ENCODE measurements around the gene PELI2. TPM values are rescaled to one million over a fixed set of nuclear protein-coding genes. Genes with fewer than 3 reads are reported as not detected.

PELI2 gene
- total RNA-seq, 2 experiments from 2014 or later, result 2.7 to 3.4 TPM

GRCh38 chr14:56221382-56222128, 103.3 kb downstream of the PELI2 start:
- H3K36me3 Mint-ChIP-seq (ENCODE audit: low read depth), result no peaks in the 10 kb centered on the region
- no peak for ATAC-seq
- POLR2A ChIA-PET, result interaction anchor here (0.9 kb wide), 1 partner anchor 16 kb away, joined by 3 read pairs; no protein-coding TSS in a partner anchor
- no peak overlapping the region for H3K27ac Mint-ChIP-seq
- intact Hi-C loops (cut with micrococcal nuclease), result no loop called here
- TF ChIP-seq CTCF (IDR thresholded peaks at IDR 0.05), result no peak
- H3K9me3 Mint-ChIP-seq, result no peaks in the 10 kb centered on the region
- peaks cover 4% of the 10 kb centered on the region for H3K4me1 Mint-ChIP-seq (ENCODE audit: low read depth)
- no peaks in the 10 kb centered on the region for H3K27me3 Mint-ChIP-seq
- H3K4me3 Mint-ChIP-seq, result no peak overlapping the region
- no peak for DNase-seq
- CTCF ChIA-PET, result interaction anchor here (0.8 to 1.6 kb wide), 2 partner anchors 9 to 16 kb away, joined by 3 read pairs; no protein-coding TSS in a partner anchor

- ChIA-PET CTCF (interaction anchor here (1.3 kb wide), 2 partner anchors 66 to 104 kb away, joined by 3 to 4 read pairs; no protein-coding TSS in a partner anchor), POLR2A (no interaction called here)
- TF ChIP-seq CTCF (IDR thresholded peaks at IDR 0.05), result no peak
- intact Hi-C loops (cut with micrococcal nuclease), result no loop called here
- H3K4me3 Mint-ChIP-seq, result no peak overlapping the region
- no peak overlapping the region for H3K27ac Mint-ChIP-seq
- peaks cover 4% of the 10 kb centered on the region for H3K36me3 Mint-ChIP-seq (ENCODE audit: low read depth)
- no peaks in the 10 kb centered on the region for H3K4me1 Mint-ChIP-seq (ENCODE audit: low read depth)
- no peak for ATAC-seq
- H3K27me3 Mint-ChIP-seq, result no peaks in the 10 kb centered on the region
- no peak for DNase-seq
- H3K9me3 Mint-ChIP-seq, result no peaks in the 10 kb centered on the region
Measured at GRCh38 chr14:56224229-56224628, 106.0 kb downstream of the PELI2 start.

- intact Hi-C loops (cut with micrococcal nuclease), result no loop called here
- DNase-seq (no peak), ATAC-seq (no peak)
- CTCF ChIA-PET, result interaction anchor here (1.3 kb wide), 2 partner anchors 66 to 105 kb away, joined by 3 to 4 read pairs; no protein-coding TSS in a partner anchor
- H3K9me3 Mint-ChIP-seq, result no peaks in the 10 kb centered on the region
- POLR2A ChIA-PET, result no interaction called here
- peaks cover 4% of the 10 kb centered on the region for H3K36me3 Mint-ChIP-seq (ENCODE audit: low read depth)
- H3K27ac Mint-ChIP-seq, result no peak overlapping the region
- H3K4me3 Mint-ChIP-seq, result no peak overlapping the region
- H3K27me3 Mint-ChIP-seq, result no peaks in the 10 kb centered on the region
- no peak for TF ChIP-seq CTCF (IDR thresholded peaks at IDR 0.05)
- H3K4me1 Mint-ChIP-seq (ENCODE audit: low read depth), result no peaks in the 10 kb centered on the region
Measured at GRCh38 chr14:56224691-56225681, 106.8 kb downstream of the PELI2 start.

- POLR2A ChIA-PET, result no interaction called here
- CTCF ChIA-PET, result no interaction called here
- intact Hi-C loops (cut with micrococcal nuclease), result no loop called here
- Mint-ChIP-seq H3K4me3 (no peak overlapping the region), H3K4me1 (ENCODE audit: low read depth) (peaks cover 3% of the 10 kb centered on the region), H3K9me3 (peaks cover 3% of the 10 kb centered on the region), H3K36me3 (ENCODE audit: low read depth) (no peaks in the 10 kb centered on the region), H3K27me3 (no peaks in the 10 kb centered on the region), H3K27ac (no peak overlapping the region)
- ATAC-seq (no peak), DNase-seq (no peak)
- TF ChIP-seq CTCF (IDR thresholded peaks at IDR 0.05), result no peak
Measured at GRCh38 chr14:56235388-56235787, 117.2 kb downstream of the PELI2 start.
